Measurements from ENCODE around the gene SAFB. TPM values are rescaled to one million over a fixed set of nuclear protein-coding genes. Genes with fewer than 3 reads are reported as not detected.

Gene SAFB
- total RNA-seq, 1 donor, result 140 TPM

- no peak overlapping the region for H3K4me3 ChIP-seq (ENCODE audit: low read length)
- no peaks in the 10 kb centered on the region for H3K27me3 ChIP-seq (ENCODE audit: insufficient read depth, low read length)
Observed at GRCh38 chr19:5631567-5632240, 8.8 kb downstream of the SAFB start.

GRCh38 chr19:5632241-5632612 is 9.3 kb downstream of the SAFB start:
- Histone ChIP-seq H3K4me1 (ENCODE audit: insufficient read depth, low read length) (peaks cover 45% of the 10 kb centered on the region), H3K27me3 (ENCODE audit: insufficient read depth, low read length) (no peaks in the 10 kb centered on the region), H3K4me3 (ENCODE audit: low read length) (no peak overlapping the region), H3K9me3 (ENCODE audit: low read depth, low read length) (no peaks in the 10 kb centered on the region)

More at GRCh38 chr19:5631567-5632240, 8.8 kb downstream of the SAFB start:
- H3K4me1 ChIP-seq (ENCODE audit: insufficient read depth, low read length), result peaks cover 50% of the 10 kb centered on the region
- H3K9me3 ChIP-seq (ENCODE audit: low read depth, low read length), result no peaks in the 10 kb centered on the region

DNA sequence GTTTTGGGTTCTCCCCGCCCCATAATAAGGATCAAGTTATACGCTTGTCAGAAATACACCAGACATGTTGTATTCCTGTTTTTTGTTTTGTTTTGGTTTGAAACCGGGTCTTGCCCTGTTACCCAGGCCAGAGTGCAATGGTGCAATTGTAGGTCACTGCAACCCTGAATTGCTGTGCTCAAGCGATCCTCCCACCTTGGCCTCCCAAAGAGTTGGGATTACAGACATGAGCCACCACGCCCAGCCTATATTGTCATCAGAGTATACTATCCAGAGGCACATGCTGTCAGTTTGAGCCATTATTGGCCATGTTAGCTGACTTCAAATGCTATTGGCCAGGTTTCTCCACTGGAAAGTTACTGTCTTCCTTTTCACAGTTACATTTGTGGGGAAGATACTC is 9.8 kb downstream of the SAFB start:
- H3K9me3 ChIP-seq (ENCODE audit: low read depth, low read length), result no peaks in the 10 kb centered on the region
- peaks cover 44% of the 10 kb centered on the region for H3K4me1 ChIP-seq (ENCODE audit: insufficient read depth, low read length)
- no peaks in the 10 kb centered on the region for H3K27me3 ChIP-seq (ENCODE audit: insufficient read depth, low read length)
- H3K4me3 ChIP-seq (ENCODE audit: low read length), result no peak overlapping the region

DNA sequence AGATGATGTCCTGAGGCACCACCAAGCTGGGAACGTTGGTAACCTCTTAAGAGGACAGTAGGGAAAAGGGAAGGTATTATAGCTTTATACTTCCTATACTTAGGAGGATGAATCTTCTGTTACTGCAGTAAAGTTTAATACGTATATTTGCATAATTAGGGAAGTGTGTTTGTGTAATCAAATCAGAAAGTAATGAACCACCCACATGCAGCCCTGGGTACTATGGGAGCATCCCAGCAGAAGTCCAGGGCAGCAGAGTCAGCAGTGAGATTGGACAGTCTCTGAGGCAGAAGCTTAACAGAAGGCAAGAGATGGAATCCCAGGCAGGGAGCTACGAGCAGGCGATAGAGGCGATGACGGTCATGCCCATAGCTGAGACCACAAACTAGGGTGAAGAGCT is 12.5 kb downstream of the SAFB start:
- Histone ChIP-seq H3K4me3 (ENCODE audit: low read length) (no peak overlapping the region), H3K4me1 (ENCODE audit: insufficient read depth, low read length) (peaks cover 22% of the 10 kb centered on the region), H3K9me3 (ENCODE audit: low read depth, low read length) (no peaks in the 10 kb centered on the region), H3K27me3 (ENCODE audit: insufficient read depth, low read length) (no peaks in the 10 kb centered on the region)

DNA sequence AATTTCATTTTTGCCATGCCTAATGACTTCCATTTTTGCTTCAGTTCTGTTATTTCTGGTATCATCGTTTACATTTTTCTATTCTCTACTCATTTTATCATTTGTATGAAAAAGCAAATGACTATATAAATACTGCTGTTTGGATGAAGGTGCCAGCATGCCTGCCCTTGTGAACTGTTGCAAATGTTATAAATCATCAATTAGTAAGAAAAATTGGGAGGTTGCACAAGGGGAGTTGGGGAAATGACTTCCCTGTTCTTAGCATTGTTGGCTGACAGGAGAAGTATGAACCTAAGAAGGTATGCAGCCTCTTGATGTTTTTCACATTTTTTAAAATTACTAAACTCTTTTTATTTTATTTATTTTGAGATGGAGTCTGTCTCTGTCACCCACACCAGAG is 15.1 kb downstream of the SAFB start:
- no peak overlapping the region for H3K4me3 ChIP-seq (ENCODE audit: low read length)
- H3K4me1 ChIP-seq (ENCODE audit: insufficient read depth, low read length), result peaks cover 7% of the 10 kb centered on the region
- no peaks in the 10 kb centered on the region for H3K9me3 ChIP-seq (ENCODE audit: low read depth, low read length)
- no peaks in the 10 kb centered on the region for H3K27me3 ChIP-seq (ENCODE audit: insufficient read depth, low read length)

DNA sequence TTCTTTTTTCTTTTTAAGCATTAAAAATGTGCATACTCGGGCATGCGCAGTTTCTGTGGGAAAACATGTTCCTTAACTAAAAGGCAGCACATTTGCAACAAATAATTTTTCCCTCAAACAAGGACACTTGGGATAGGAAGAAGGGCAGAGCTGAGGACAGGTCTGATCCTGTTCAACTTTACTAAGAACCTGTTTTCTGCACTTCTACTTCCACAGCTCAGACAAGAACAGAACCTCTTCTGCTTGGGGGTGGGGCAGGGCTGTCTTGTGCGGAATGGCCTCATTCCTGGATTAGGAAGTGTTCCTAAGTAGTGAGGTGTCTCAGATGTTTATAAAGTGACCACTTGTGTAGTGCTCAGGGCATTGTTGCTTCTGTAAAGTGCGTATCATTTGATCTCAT is 18.3 kb downstream of the SAFB start:
- H3K9me3 ChIP-seq (ENCODE audit: low read depth, low read length), result no peaks in the 10 kb centered on the region
- H3K27me3 ChIP-seq (ENCODE audit: insufficient read depth, low read length), result no peaks in the 10 kb centered on the region
- H3K4me3 ChIP-seq (ENCODE audit: low read length), result no peak overlapping the region
- peaks cover 4% of the 10 kb centered on the region for H3K4me1 ChIP-seq (ENCODE audit: insufficient read depth, low read length)

DNA sequence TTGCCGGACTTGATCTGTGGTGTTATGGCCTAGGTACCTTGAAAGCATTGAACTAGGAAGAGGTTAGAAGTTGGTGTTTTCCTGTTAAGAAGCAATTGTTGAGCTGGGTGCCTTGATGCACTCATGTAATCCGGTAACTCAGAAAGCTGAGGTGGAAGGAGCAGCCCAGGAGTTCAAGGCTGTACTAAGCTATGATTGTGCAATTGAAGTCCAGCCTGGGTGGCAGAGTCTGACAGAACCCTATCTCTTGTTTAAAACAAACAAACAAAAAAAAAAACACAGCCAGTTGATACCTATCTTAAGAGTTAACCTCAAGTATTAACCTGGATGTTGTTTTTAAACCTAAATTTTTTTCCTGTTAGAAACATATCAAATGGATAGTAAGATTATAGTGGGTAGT is 19.3 kb downstream of the SAFB start:
- H3K27me3 ChIP-seq (ENCODE audit: insufficient read depth, low read length), result no peaks in the 10 kb centered on the region
- H3K9me3 ChIP-seq (ENCODE audit: low read depth, low read length), result no peaks in the 10 kb centered on the region
- no peak overlapping the region for H3K4me3 ChIP-seq (ENCODE audit: low read length)
- peaks cover 4% of the 10 kb centered on the region for H3K4me1 ChIP-seq (ENCODE audit: insufficient read depth, low read length)

- Histone ChIP-seq H3K9me3 (ENCODE audit: low read depth, low read length) (no peaks in the 10 kb centered on the region), H3K4me1 (ENCODE audit: insufficient read depth, low read length) (no peaks in the 10 kb centered on the region), H3K4me3 (ENCODE audit: low read length) (no peak overlapping the region)
Observed at GRCh38 chr19:5643060-5643459, 20.2 kb downstream of the SAFB start.

GRCh38 chr19:5644037-5644436 is 21.2 kb downstream of the SAFB start:
- Histone ChIP-seq H3K4me3 (ENCODE audit: low read length) (no peak overlapping the region), H3K27me3 (ENCODE audit: insufficient read depth, low read length) (no peaks in the 10 kb centered on the region), H3K4me1 (ENCODE audit: insufficient read depth, low read length) (no peaks in the 10 kb centered on the region), H3K9me3 (ENCODE audit: low read depth, low read length) (no peaks in the 10 kb centered on the region)

More at GRCh38 chr19:5643060-5643459, 20.2 kb downstream of the SAFB start:
- no peaks in the 10 kb centered on the region for H3K27me3 ChIP-seq (ENCODE audit: insufficient read depth, low read length)

DNA sequence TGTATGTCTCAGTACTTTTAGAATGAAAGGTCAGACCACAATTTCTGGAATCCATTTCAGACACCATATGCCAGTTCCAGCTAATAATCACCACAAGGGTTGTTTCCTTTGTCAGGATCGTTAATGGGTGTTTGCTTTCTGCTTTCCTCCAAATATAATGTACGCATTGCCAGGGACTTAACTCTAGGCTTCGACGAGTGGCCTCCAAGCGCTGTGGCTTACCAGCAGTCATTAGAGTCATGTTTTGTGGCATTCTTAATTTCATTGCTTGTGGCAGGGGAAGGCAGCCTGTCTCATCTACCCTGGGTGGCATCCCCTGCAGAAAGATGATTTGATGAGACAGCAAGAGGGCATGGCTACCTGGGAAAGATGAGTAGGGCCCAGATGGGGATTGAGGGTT is 22.5 kb downstream of the SAFB start:
- Histone ChIP-seq H3K4me1 (ENCODE audit: insufficient read depth, low read length) (no peaks in the 10 kb centered on the region), H3K4me3 (ENCODE audit: low read length) (no peak overlapping the region), H3K27me3 (ENCODE audit: insufficient read depth, low read length) (no peaks in the 10 kb centered on the region), H3K9me3 (ENCODE audit: low read depth, low read length) (no peaks in the 10 kb centered on the region)

DNA sequence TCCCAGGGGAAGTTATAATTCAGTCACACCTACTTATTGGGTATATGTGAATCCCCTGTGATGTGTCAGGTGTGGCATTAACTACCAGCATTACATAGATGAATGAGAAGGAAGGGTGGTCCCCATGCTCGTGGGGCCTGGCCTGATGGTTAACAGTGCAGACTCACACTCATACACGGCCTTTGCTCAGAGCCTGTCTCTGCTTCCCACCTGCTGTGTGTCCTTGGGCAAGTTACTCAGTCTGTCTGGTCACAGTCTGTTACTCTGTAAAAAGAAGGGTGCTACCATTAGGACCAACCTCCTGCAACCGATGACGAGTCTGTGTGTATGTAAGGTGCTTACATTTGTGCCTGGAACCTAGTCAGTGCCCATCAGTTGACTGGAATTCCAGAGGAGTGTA is 23.8 kb downstream of the SAFB start:
- H3K4me1 ChIP-seq (ENCODE audit: insufficient read depth, low read length), result no peaks in the 10 kb centered on the region
- H3K9me3 ChIP-seq (ENCODE audit: low read depth, low read length), result no peaks in the 10 kb centered on the region
- H3K27me3 ChIP-seq (ENCODE audit: insufficient read depth, low read length), result no peaks in the 10 kb centered on the region
- H3K4me3 ChIP-seq (ENCODE audit: low read length), result no peak overlapping the region

- Histone ChIP-seq H3K4me3 (ENCODE audit: low read length) (no peak overlapping the region), H3K9me3 (ENCODE audit: low read depth, low read length) (no peaks in the 10 kb centered on the region), H3K4me1 (ENCODE audit: insufficient read depth, low read length) (no peaks in the 10 kb centered on the region), H3K27me3 (ENCODE audit: insufficient read depth, low read length) (no peaks in the 10 kb centered on the region)
Observed at GRCh38 chr19:5648464-5648863, 25.6 kb downstream of the SAFB start.

GRCh38 chr19:5651361-5651760 is 28.5 kb downstream of the SAFB start:
- H3K4me1 ChIP-seq (ENCODE audit: insufficient read depth, low read length), result no peaks in the 10 kb centered on the region
- H3K9me3 ChIP-seq (ENCODE audit: low read depth, low read length), result no peaks in the 10 kb centered on the region
- no peak overlapping the region for H3K4me3 ChIP-seq (ENCODE audit: low read length)
- no peaks in the 10 kb centered on the region for H3K27me3 ChIP-seq (ENCODE audit: insufficient read depth, low read length)

DNA sequence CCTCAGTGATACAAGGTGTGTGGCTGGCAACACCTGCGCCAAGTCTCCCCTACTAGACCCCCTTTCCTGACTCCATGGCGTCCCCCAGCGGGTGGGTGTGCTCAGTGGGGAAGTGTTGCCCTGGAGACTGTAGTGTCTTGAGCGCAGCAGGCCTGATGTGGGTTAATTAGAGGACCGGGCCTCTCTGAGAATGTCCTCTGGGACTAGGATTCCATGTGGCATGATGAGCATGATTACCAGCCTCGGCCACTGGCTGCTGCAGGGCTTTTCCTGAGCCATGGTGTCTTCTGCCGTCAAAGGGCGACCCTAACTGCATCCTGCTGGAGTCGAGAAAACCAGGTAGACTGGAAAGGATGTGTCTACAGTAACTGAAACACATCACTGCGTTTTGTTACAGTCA is 29.4 kb downstream of the SAFB start:
- Histone ChIP-seq H3K4me3 (ENCODE audit: low read length) (no peak overlapping the region), H3K9me3 (ENCODE audit: low read depth, low read length) (no peaks in the 10 kb centered on the region), H3K4me1 (ENCODE audit: insufficient read depth, low read length) (no peaks in the 10 kb centered on the region), H3K27me3 (ENCODE audit: insufficient read depth, low read length) (no peaks in the 10 kb centered on the region)

- no peaks in the 10 kb centered on the region for H3K27me3 ChIP-seq (ENCODE audit: insufficient read depth, low read length)
- H3K4me1 ChIP-seq (ENCODE audit: insufficient read depth, low read length), result no peaks in the 10 kb centered on the region
- no peak overlapping the region for H3K4me3 ChIP-seq (ENCODE audit: low read length)
- no peaks in the 10 kb centered on the region for H3K9me3 ChIP-seq (ENCODE audit: low read depth, low read length)
Observed at GRCh38 chr19:5654931-5655330, 32.0 kb downstream of the SAFB start.

DNA sequence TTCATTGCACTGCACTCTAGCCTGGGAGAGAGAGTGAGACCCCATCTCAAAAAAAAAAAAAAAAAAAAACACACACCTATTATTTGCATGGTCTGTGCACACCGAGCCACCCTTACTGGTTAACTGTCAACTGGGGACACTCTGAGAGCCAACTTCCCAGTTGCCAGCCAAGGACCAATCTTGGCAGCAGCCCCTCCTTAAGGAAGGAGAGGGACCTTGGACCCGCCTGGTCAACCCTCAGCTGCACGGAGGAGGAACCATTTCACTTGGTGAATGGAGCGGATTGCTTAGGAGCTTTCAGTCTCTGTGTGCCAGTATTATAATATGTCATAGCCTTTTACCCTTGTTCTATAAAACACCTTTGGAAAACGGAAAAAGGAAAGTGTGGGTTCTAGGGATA is 32.5 kb downstream of the SAFB start:
- no peaks in the 10 kb centered on the region for H3K9me3 ChIP-seq (ENCODE audit: low read depth, low read length)
- H3K4me3 ChIP-seq (ENCODE audit: low read length), result no peak overlapping the region
- no peaks in the 10 kb centered on the region for H3K4me1 ChIP-seq (ENCODE audit: insufficient read depth, low read length)
- H3K27me3 ChIP-seq (ENCODE audit: insufficient read depth, low read length), result no peaks in the 10 kb centered on the region
